HCT116 (cell line): Measurements from ENCODE around the gene PCBP3. TPM values are rescaled to one million over a fixed set of nuclear protein-coding genes. Genes with fewer than 3 reads are reported as not detected.

Experiments
- ATAC-seq: fragments of 200-7000 bp; cut with Tn5 transposase; 2 replicates; pipeline ENCODE4 v1.9.1; 2020; ENCODE audit warnings: mild to moderate bottlenecking, moderate library complexity
- BruUV-seq: library from RNA; stranded (reverse); fragments of 400-500 nt; replicated peaks from 2 replicates; lab custom pipeline; 2021; lab: Mats Ljungman, UMichigan
- CTCF ChIA-PET: fragments of 300-600 bp; sonication (Branson Sonifier 250); formaldehyde crosslinking; loops from one replicate; lab custom pipeline; 2021; ENCODE audit warnings: antibody characterized with exemption; lab: Charles Lee
- POLR2A ChIA-PET: fragments of 300-600, 350-600 bp; sonication (Branson Sonifier 250); formaldehyde crosslinking; loops from one replicate; lab custom pipeline; 2021; ENCODE audit warnings: antibody characterized with exemption; lab: Charles Lee
- RAD21 ChIA-PET, 2 experiments: fragments of 300-600 bp; sonication (Branson Sonifier 250); formaldehyde crosslinking; loops; one replicate each; lab custom pipeline; 2023; ENCODE audit warnings: low total read pairs in 2 of 2; ENCODE audit not compliant: uncharacterized antibody in 2 of 2, unreplicated experiment in 2 of 2, low non-redundant PET in 1 of 2; lab: Charles Lee
- DNase-seq: peaks from one replicate; pipeline ENCODE4 v3.0.0-alpha.2; 2010; ENCODE audit warnings: low read depth, low spot score
- H2AFZ ChIP-seq: fragments of 200-600 bp; shearing (Covaris generic), sonication (generic); 2 replicates; pipeline ENCODE4 v1.6.1; 2017; ENCODE audit warnings: low read depth, mixed run types, mixed read lengths, antibody characterized with exemption, low read length; ENCODE audit not compliant: poor library complexity, severe bottlenecking
- H3K27ac ChIP-seq: 2 replicates; pipeline ENCODE4 v1.5.1; 2012; ENCODE audit warnings: low read depth, low read length
- H3K27me3 ChIP-seq: fragments of 200-600 bp; sonication (generic); 2 replicates; pipeline ENCODE4 v1.6.1; 2016; ENCODE audit warnings: mixed run types, low read length, mixed read lengths; ENCODE audit not compliant: insufficient read depth
- H3K36me3 ChIP-seq, 2 experiments: fragments of 200-500 bp in 1 of 2; fragments of 200-600 bp in 1 of 2; sonication (Bioruptor generic) in 1 of 2; sonication (generic) in 1 of 2; 2 replicates each; pipeline versions ENCODE4 v1.5.1 to v1.6.1; 2014 to 2016; ENCODE audit warnings: low read length in 2 of 2, inconsistent platforms in 1 of 2, mixed read lengths in 1 of 2, mixed run types in 1 of 2; ENCODE audit not compliant: insufficient read depth in 2 of 2, control insufficient read depth in 1 of 2
- H3K4me1 ChIP-seq, 2 experiments: fragments of 200-600 bp in 1 of 2; sonication (generic) in 1 of 2; 2 replicates each; pipeline versions ENCODE4 v1.5.1 to v1.6.1; 2012 to 2017; ENCODE audit warnings: low read length in 2 of 2, inconsistent platforms in 1 of 2, mild to moderate bottlenecking in 1 of 2, mixed read lengths in 1 of 2, mixed run types in 1 of 2, moderate library complexity in 1 of 2; ENCODE audit not compliant: insufficient read depth in 2 of 2, control insufficient read depth in 1 of 2
- H3K4me2 ChIP-seq: fragments of 200-600 bp; sonication (generic); 2 replicates; pipeline ENCODE4 v1.6.1; 2017; ENCODE audit warnings: mixed run types, low read length, mixed read lengths
- H3K4me3 ChIP-seq, 2 experiments: fragments of 200-600 bp in 1 of 2; sonication (generic) in 1 of 2; replicated peaks in 1 of 2; 2 replicates each; pipeline ENCODE4 v1.5.1; 2011 to 2016; ENCODE audit warnings: low read length in 2 of 2, control low read depth in 1 of 2, low read depth in 1 of 2, mild to moderate bottlenecking in 1 of 2, mixed read lengths in 1 of 2, mixed run types in 1 of 2
- H3K79me2 ChIP-seq: fragments of 200-600 bp; sonication (generic); 2 replicates; pipeline ENCODE4 v1.6.1; 2017; ENCODE audit warnings: mild to moderate bottlenecking, mixed run types, low read length, moderate library complexity, mixed read lengths; ENCODE audit not compliant: insufficient read depth
- H3K9ac ChIP-seq: fragments of 200-600 bp; sonication (generic); 2 replicates; pipeline ENCODE4 v1.6.1; 2016; ENCODE audit warnings: low read length, mixed read lengths
- H3K9me2 ChIP-seq: fragments of 200-600 bp; sonication (generic), shearing (Covaris generic); 2 replicates; pipeline ENCODE4 v1.6.1; 2017; ENCODE audit warnings: mixed run types, mild to moderate bottlenecking, moderate library complexity; ENCODE audit not compliant: insufficient read depth
- H3K9me3 ChIP-seq, 2 experiments: fragments of 200-500 bp in 1 of 2; fragments of 200-600 bp in 1 of 2; sonication (Bioruptor generic) in 1 of 2; sonication (generic) in 1 of 2; 2 replicates each; pipeline ENCODE4 v1.6.1; 2014 to 2017; ENCODE audit warnings: low read length in 2 of 2, mixed read lengths in 2 of 2, inconsistent platforms in 1 of 2, low read depth in 1 of 2, mild to moderate bottlenecking in 1 of 2, mixed run types in 1 of 2, moderate library complexity in 1 of 2; ENCODE audit not compliant: control insufficient read depth in 1 of 2, insufficient read depth in 1 of 2
- H4K20me1 ChIP-seq: fragments of 200-600 bp; sonication (generic), shearing (Covaris generic); 2 replicates; pipeline ENCODE4 v1.6.1; 2017; ENCODE audit warnings: mixed run types, mild to moderate bottlenecking, moderate library complexity; ENCODE audit not compliant: insufficient read depth
- POLR2A ChIP-seq: IDR thresholded peaks from 2 replicates; pipeline ENCODE4 v1.7.0; 2011; ENCODE audit warnings: borderline replicate concordance; ENCODE audit not compliant: insufficient read depth, insufficient read length; ENCODE audit errors: extremely low read depth
- REST ChIP-seq: IDR thresholded peaks from 2 replicates; pipeline ENCODE4 v1.6.1; 2012; ENCODE audit warnings: low read depth
- ZBTB33 ChIP-seq: IDR thresholded peaks from 2 replicates; pipeline ENCODE4 v1.6.1; 2011; ENCODE audit warnings: mild to moderate bottlenecking, low read length, moderate library complexity; ENCODE audit not compliant: insufficient replicate concordance; ENCODE audit errors: extremely low read depth
- intact Hi-C: fragments of 100-400 bp; cut with micrococcal nuclease; formaldehyde crosslinking; loops from 2 replicates; pipeline ENCODE4 v1.10.0; 2022
- total RNA-seq: library from RNA; stranded (reverse); gene quantifications from one replicate; pipeline ENCODE4 v1.2.1, GENCODE V29; 2021; ENCODE audit not compliant: unreplicated experiment

The PCBP3 gene
- total RNA-seq, 1 experiment from 2014 or later: 3.1 TPM

DNA sequence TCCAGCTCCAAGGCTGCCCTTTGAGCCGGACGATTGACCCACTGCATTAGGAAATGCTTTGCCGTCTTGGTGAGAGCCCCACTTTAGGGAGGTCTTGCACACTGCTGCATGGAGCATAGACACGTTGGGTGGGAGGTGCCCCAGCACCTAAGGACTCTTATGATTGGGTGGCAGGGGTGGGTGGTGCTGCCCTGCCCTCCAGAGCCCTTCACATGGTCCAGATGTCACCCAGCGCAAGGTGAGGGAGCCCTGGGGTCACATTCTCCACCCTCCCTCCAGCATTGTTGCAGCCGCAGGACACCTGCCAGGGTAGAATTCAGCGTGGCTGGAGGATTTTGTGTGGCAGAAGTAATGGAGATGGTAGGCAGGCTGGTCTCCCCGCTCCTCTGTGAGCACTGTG, 200.7 kb downstream of the PCBP3 start:
- H3K4me3 ChIP-seq: no peak overlapping the region
- H3K9me3 ChIP-seq: peaks cover 5 to 15% of the 10 kb centered on the region in 2 experiments; a peak in 1 of 4 replicates
- CTCF ChIA-PET: no interaction called here
- H3K27ac ChIP-seq: no peak overlapping the region
- POLR2A ChIA-PET: no interaction called here
- no peaks in the 10 kb centered on the region for H3K36me3 ChIP-seq
- RAD21 ChIA-PET: no interaction called here
- BruUV-seq: no TSS peak
- DNase-seq: no peak
- no peak overlapping the region for H3K9ac ChIP-seq
- H3K79me2 ChIP-seq: no peaks in the 10 kb centered on the region
- intact Hi-C loops: no loop called here
- no peak for ATAC-seq
- no peak overlapping the region for H2AFZ ChIP-seq
- H4K20me1 ChIP-seq: no peaks in the 10 kb centered on the region
- H3K27me3 ChIP-seq: peaks cover 23% of the 10 kb centered on the region
- H3K9me2 ChIP-seq: no peaks in the 10 kb centered on the region
- H3K4me2 ChIP-seq: no peak overlapping the region
- H3K4me1 ChIP-seq: no peaks in the 10 kb centered on the region
- TF ChIP-seq POLR2A (no peak), REST (no peak)

GRCh38 chr21:45845063-45845769, 201.7 kb downstream of the PCBP3 start:
- Histone ChIP-seq H3K27ac (no peak overlapping the region), H3K4me3 (no peak overlapping the region), H3K79me2 (no peaks in the 10 kb centered on the region), H3K4me1 (no peaks in the 10 kb centered on the region), H2AFZ (no peak overlapping the region), H3K4me2 (no peak overlapping the region), H3K9ac (no peak overlapping the region), H3K9me2 (no peaks in the 10 kb centered on the region), H3K36me3 (no peaks in the 10 kb centered on the region), H4K20me1 (no peaks in the 10 kb centered on the region), H3K9me3 (peaks cover 5 to 15% of the 10 kb centered on the region in 2 experiments; a peak in 1 of 4 replicates), H3K27me3 (peaks cover 30% of the 10 kb centered on the region)
- no peak for ATAC-seq
- intact Hi-C loops: no loop called here
- DNase-seq: no peak
- RAD21 ChIA-PET: interaction anchor here in 1 of 2 experiments (0.9 kb wide), 1 partner anchor 33 kb away, joined by 3 read pairs; no protein-coding TSS in a partner anchor
- no TSS peak for BruUV-seq
- no peak for TF ChIP-seq ZBTB33
- POLR2A ChIA-PET: no interaction called here
- CTCF ChIA-PET: no interaction called here
